ENCODE measurements around the gene OLIG2. TPM values are rescaled to one million over a fixed set of nuclear protein-coding genes. Genes with fewer than 3 reads are reported as not detected.

OLIG2 gene
- total and polyA plus RNA-seq, 2 experiments from 2014 or later, result 0.15 to 1.4 TPM

DNA sequence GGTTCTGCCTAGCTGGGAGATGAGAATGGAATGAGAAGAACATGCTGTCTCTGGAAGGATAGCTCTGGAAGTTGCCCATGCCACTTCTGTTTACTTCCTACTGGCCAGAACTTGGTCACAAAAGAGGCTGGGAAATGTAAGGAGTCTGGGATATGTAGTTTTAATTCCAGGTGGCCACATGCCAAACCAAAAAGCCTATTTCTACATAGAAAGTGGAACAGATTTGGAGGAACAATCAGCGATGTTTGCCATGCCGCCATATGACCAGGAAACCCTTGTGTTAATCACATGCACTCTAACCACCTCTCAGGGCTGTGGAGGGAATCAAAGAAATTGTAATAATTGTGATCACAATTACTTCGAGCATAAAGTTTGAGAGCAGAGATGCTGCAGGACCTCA lies 10.0 kb upstream of the OLIG2 start:
- H3K36me3 Mint-ChIP-seq (ENCODE audit: low read depth), result no peaks in the 10 kb centered on the region; the same call in 2 of the 3 replicates
- Histone ChIP-seq H3K4me1 (ENCODE audit: insufficient read depth) (peaks cover 8% of the 10 kb centered on the region; the same call in 1 of the 2 replicates), H4K20me1 (replicated peaks; ENCODE audit: insufficient read depth) (no peaks in the 10 kb centered on the region; the same call in 1 of the 2 replicates), H3K9me2 (ENCODE audit: insufficient read depth) (peaks cover 6% of the 10 kb centered on the region), H3F3A (replicated peaks; ENCODE audit: low read depth) (no peaks in the 10 kb centered on the region), H3K27ac (ENCODE audit: low read depth) (no peak overlapping the region), H3K36me3 (ENCODE audit: insufficient read depth) (no peaks in the 10 kb centered on the region), H3K4me3 (no peak overlapping the region), H3K4me2 (no peak overlapping the region), H3K27me3 (ENCODE audit: insufficient read depth) (peaks cover 58% of the 10 kb centered on the region), H3K79me2 (replicated peaks; ENCODE audit: insufficient read depth) (no peaks in the 10 kb centered on the region), H2AFZ (no peak overlapping the region)
- peaks cover 33% of the 10 kb centered on the region for H3K27me3 Mint-ChIP-seq (ENCODE audit: insufficient read depth, low read depth, poor library complexity)
- no peak overlapping the region for H3K4me3 Mint-ChIP-seq
- peaks cover 16% of the 10 kb centered on the region for H3K4me1 Mint-ChIP-seq
- H3K27ac Mint-ChIP-seq, result no peak overlapping the region
- H3K9me3 Mint-ChIP-seq, result no peaks in the 10 kb centered on the region; the same call in 2 of the 3 replicates
- DNase-seq (ENCODE audit: low spot score), result no peak
- no peak for ATAC-seq
- TF ChIP-seq CREB1 (CRISPR knock-in tag; IDR thresholded peaks at IDR 0.05; ENCODE audit: low read depth) (no peak), STAT1 (IDR thresholded peaks at IDR 0.05; ENCODE audit: unreplicated experiment) (no peak), ZNF114 (CRISPR knock-in tag; IDR thresholded peaks at IDR 0.05) (no peak), JUNB (IDR thresholded peaks at IDR 0.05; ENCODE audit: unreplicated experiment) (no peak)
- TF ChIP-seq, protein P1, sequence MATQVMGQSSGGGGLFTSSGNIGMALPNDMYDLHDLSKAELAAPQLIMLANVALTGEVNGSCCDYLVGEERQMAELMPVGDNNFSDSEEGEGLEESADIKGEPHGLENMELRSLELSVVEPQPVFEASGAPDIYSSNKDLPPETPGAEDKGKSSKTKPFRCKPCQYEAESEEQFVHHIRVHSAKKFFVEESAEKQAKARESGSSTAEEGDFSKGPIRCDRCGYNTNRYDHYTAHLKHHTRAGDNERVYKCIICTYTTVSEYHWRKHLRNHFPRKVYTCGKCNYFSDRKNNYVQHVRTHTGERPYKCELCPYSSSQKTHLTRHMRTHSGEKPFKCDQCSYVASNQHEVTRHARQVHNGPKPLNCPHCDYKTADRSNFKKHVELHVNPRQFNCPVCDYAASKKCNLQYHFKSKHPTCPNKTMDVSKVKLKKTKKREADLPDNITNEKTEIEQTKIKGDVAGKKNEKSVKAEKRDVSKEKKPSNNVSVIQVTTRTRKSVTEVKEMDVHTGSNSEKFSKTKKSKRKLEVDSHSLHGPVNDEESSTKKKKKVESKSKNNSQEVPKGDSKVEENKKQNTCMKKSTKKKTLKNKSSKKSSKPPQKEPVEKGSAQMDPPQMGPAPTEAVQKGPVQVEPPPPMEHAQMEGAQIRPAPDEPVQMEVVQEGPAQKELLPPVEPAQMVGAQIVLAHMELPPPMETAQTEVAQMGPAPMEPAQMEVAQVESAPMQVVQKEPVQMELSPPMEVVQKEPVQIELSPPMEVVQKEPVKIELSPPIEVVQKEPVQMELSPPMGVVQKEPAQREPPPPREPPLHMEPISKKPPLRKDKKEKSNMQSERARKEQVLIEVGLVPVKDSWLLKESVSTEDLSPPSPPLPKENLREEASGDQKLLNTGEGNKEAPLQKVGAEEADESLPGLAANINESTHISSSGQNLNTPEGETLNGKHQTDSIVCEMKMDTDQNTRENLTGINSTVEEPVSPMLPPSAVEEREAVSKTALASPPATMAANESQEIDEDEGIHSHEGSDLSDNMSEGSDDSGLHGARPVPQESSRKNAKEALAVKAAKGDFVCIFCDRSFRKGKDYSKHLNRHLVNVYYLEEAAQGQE (IDR thresholded peaks at IDR 0.05; ENCODE audit: unreplicated experiment), result no peak
- TF ChIP-seq, protein P2, sequence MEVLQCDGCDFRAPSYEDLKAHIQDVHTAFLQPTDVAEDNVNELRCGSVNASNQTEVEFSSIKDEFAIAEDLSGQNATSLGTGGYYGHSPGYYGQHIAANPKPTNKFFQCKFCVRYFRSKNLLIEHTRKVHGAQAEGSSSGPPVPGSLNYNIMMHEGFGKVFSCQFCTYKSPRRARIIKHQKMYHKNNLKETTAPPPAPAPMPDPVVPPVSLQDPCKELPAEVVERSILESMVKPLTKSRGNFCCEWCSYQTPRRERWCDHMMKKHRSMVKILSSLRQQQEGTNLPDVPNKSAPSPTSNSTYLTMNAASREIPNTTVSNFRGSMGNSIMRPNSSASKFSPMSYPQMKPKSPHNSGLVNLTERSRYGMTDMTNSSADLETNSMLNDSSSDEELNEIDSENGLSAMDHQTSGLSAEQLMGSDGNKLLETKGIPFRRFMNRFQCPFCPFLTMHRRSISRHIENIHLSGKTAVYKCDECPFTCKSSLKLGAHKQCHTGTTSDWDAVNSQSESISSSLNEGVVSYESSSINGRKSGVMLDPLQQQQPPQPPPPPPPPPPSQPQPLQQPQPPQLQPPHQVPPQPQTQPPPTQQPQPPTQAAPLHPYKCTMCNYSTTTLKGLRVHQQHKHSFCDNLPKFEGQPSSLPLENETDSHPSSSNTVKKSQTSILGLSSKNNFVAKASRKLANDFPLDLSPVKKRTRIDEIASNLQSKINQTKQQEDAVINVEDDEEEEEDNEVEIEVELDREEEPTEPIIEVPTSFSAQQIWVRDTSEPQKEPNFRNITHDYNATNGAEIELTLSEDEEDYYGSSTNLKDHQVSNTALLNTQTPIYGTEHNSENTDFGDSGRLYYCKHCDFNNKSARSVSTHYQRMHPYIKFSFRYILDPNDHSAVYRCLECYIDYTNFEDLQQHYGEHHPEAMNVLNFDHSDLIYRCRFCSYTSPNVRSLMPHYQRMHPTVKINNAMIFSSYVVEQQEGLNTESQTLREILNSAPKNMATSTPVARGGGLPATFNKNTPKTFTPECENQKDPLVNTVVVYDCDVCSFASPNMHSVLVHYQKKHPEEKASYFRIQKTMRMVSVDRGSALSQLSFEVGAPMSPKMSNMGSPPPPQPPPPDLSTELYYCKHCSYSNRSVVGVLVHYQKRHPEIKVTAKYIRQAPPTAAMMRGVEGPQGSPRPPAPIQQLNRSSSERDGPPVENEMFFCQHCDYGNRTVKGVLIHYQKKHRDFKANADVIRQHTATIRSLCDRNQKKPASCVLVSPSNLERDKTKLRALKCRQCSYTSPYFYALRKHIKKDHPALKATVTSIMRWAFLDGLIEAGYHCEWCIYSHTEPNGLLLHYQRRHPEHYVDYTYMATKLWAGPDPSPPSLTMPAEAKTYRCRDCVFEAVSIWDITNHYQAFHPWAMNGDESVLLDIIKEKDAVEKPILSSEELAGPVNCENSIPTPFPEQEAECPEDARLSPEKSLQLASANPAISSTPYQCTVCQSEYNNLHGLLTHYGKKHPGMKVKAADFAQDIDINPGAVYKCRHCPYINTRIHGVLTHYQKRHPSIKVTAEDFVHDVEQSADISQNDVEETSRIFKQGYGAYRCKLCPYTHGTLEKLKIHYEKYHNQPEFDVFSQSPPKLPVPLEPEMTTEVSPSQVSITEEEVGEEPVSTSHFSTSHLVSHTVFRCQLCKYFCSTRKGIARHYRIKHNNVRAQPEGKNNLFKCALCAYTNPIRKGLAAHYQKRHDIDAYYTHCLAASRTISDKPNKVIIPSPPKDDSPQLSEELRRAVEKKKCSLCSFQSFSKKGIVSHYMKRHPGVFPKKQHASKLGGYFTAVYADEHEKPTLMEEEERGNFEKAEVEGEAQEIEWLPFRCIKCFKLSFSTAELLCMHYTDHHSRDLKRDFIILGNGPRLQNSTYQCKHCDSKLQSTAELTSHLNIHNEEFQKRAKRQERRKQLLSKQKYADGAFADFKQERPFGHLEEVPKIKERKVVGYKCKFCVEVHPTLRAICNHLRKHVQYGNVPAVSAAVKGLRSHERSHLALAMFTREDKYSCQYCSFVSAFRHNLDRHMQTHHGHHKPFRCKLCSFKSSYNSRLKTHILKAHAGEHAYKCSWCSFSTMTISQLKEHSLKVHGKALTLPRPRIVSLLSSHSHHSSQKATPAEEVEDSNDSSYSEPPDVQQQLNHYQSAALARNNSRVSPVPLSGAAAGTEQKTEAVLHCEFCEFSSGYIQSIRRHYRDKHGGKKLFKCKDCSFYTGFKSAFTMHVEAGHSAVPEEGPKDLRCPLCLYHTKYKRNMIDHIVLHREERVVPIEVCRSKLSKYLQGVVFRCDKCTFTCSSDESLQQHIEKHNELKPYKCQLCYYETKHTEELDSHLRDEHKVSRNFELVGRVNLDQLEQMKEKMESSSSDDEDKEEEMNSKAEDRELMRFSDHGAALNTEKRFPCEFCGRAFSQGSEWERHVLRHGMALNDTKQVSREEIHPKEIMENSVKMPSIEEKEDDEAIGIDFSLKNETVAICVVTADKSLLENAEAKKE (CRISPR knock-in tag; IDR thresholded peaks at IDR 0.05), result no peak
